GM10266 (cell line): ENCODE results near the gene DUS3L.

Source experiments
- DNase-seq: peaks from one replicate; pipeline ENCODE4 v3.0.0; 2012; ENCODE audit errors: extremely low spot score
- CTCF ChIP-seq: IDR thresholded peaks from 2 replicates; pipeline ENCODE4 v1.5.1; 2012; ENCODE audit warnings: mild to moderate bottlenecking, low read depth; ENCODE audit not compliant: control insufficient read depth, insufficient read depth; ENCODE audit errors: missing control alignments

The DUS3L gene

GRCh38 chr19:5795382-5795919 lies 4.5 kb upstream of the DUS3L start:
- DNase-seq = no peak
- TF ChIP-seq CTCF = no peak

DNA sequence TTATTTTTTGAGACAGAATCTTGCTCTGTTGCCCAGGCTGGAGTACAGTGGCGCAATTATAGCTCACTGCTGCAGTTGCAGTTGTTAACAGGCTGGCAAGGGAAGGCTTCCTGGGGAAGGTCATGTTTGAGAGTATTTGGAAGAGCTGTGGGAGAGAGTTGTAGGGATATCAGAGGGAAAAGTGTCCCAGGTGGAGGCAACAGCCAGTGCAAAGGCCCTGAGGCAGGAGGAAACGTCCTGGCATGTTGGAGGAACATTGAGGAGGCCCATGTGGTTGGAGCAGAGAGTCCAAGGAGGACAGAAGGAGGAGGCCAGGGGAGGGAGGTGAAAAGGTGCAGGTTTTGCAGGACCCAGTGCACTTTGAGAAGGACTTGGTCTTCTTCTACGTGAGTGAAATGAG lies 2.2 kb upstream of the DUS3L start:
- TF ChIP-seq CTCF = no peak
- DNase-seq = no peak

DNA sequence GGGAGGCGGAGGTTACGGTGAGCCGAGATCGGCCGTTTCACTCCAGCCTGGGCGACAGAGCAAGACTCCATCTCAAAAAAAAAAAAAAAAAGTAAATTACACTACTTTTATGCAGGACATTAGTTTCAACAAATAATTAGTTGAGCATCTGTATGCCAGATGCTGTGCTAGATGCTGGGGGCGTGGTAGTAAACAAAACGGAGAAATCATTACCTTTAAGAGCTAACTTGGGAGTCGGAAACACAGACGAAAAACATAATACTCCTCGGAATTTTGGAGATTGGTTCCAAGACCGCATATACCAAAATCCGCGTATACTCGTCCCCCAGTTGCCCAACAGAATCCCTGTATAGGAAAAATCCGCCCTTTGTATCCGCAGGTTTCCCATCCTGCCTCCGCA lies 1.3 kb upstream of the DUS3L start:
- DNase-seq = no peak
- no peak for TF ChIP-seq CTCF

DNA sequence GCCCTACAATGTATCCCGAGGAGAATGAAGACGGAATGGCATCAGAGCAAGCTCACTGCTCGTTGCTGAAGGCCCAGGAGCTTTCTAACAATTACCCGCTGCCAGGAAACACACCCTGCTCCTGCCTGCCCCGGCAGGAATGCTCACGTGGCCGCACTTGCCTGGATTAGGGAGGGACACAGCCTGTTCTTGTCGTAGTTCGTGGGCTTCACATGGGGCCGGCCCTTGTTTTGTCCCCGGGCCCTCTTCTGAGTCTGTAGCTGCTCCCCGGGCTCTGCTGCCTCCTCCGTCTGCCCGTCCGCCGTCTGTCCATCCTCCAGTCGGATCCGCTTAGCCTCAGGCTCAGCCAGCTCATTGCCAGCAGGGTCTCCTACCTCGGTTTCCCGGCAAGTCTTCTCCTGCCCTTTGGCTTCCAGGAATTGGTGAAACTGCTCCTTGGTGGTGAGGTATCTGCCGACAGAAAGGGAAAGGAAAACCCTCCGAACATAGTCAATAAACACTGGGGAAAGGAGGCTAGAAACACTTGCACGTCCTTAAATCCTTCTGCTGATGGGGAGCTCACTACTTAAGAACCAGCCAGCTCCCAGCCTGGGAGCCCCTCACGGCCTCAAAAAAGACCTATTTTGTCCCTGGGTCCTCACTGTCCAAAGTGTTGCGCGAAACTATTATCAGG lies 941 bp downstream of the DUS3L start:
- DNase-seq = no peak
- no peak for TF ChIP-seq CTCF

- no peak for TF ChIP-seq CTCF
- DNase-seq = no peak
Observed at GRCh38 chr19:5789351-5789761, 1.6 kb downstream of the DUS3L start.

- DNase-seq = no peak
- TF ChIP-seq CTCF = no peak
Observed at GRCh38 chr19:5788422-5788821, 2.5 kb downstream of the DUS3L start.

- TF ChIP-seq CTCF = no peak
- DNase-seq = no peak
Observed at GRCh38 chr19:5787409-5788182, 3.4 kb downstream of the DUS3L start.
